K562 (cell line): ENCODE data around the gene ZIC2. TPM values are rescaled to one million over a fixed set of nuclear protein-coding genes. Genes with fewer than 3 reads are reported as not detected.
A peak's percentile ranks its signal among the peaks of the same experiment; 100 is the strongest.

ENCODE experiments used
- ATAC-seq: fragments of 200-7000 bp; cut with Tn5 transposase; 3 replicates; pipeline ENCODE4 v1.9.1; 2020; ENCODE audit warnings: moderate library complexity
- BruUV-seq: library from RNA; stranded (reverse); fragments of 400-500 nt; replicated peaks from 2 replicates; lab custom pipeline; 2021; lab: Mats Ljungman, UMichigan
- CTCF ChIA-PET: fragments of 300-600 bp; formaldehyde crosslinking; extraction: SDS; loops from one replicate; lab custom pipeline; 2021; ENCODE audit warnings: low intra/inter-chr PET ratio; lab: Yijun Ruan, JAX
- POLR2A ChIA-PET: fragments of 300-600, 350-650 bp; sonication (Branson Sonifier 250); formaldehyde crosslinking; extraction: SDS; loops from one replicate; lab custom pipeline; 2021; ENCODE audit warnings: antibody characterized with exemption, inconsistent platforms; lab: Yijun Ruan, JAX
- DNase-seq, 4 experiments: peaks; one replicate each; pipeline versions ENCODE4 v3.0.0 to v3.0.0-alpha.2; 2011 to 2018; ENCODE audit warnings: low spot score in 3 of 4, mixed read lengths in 3 of 4; ENCODE audit errors: extremely low read depth in 1 of 4
- FAIRE-seq: peaks from 2 replicates; lab custom pipeline; 2011; peaks lifted over from hg19 to GRCh38; lab: Jason Lieb, UNC
- H2AFZ ChIP-seq: 2 replicates; pipeline ENCODE4 v1.6.0; 2011; ENCODE audit warnings: low read depth, low read length, control low read depth, inconsistent platforms
- H3K27ac ChIP-seq: fragments of 200-600 bp; 3 replicates; pipeline ENCODE4 v1.8.0; 2011; ENCODE audit warnings: low read depth, mild to moderate bottlenecking, control low read depth, inconsistent platforms, low read length, moderate library complexity, mixed read lengths; ENCODE audit errors: extremely low read depth
- H3K27me3 ChIP-seq, 2 experiments: fragments of 300-600 bp in 1 of 2; 2 replicates in 1 of 2; 3 replicates in 1 of 2; pipeline versions ENCODE4 v1.6.0 to v1.8.0; 2011; ENCODE audit warnings: inconsistent platforms in 2 of 2, low read length in 2 of 2, mild to moderate bottlenecking in 1 of 2, mixed read lengths in 1 of 2, moderate library complexity in 1 of 2; ENCODE audit not compliant: control insufficient read depth in 2 of 2, insufficient read depth in 2 of 2
- H3K36me3 ChIP-seq: fragments of 300-600 bp; 3 replicates; pipeline ENCODE4 v1.8.0; 2011; ENCODE audit warnings: mild to moderate bottlenecking, low read length, inconsistent platforms; ENCODE audit not compliant: control insufficient read depth, insufficient read depth
- H3K4me1 ChIP-seq, 2 experiments: fragments of 200-600 bp in 1 of 2; replicated peaks in 1 of 2; 2 replicates in 1 of 2; 3 replicates in 1 of 2; pipeline versions ENCODE4 v1.5.1 to v1.8.0; 2011; ENCODE audit warnings: inconsistent platforms in 2 of 2, low read length in 2 of 2, mild to moderate bottlenecking in 1 of 2, mixed read lengths in 1 of 2, moderate library complexity in 1 of 2; ENCODE audit not compliant: control insufficient read depth in 2 of 2, insufficient read depth in 2 of 2
- H3K4me2 ChIP-seq: 2 replicates; pipeline ENCODE4 v1.6.1; 2011; ENCODE audit warnings: low read length, control low read depth, inconsistent platforms, mixed read lengths; ENCODE audit not compliant: insufficient read depth
- H3K4me3 ChIP-seq: fragments of 200-600 bp; sonication (generic), shearing (Covaris generic); 2 replicates; pipeline ENCODE4 v1.5.1; 2016; ENCODE audit warnings: control low read depth, inconsistent platforms
- H3K79me2 ChIP-seq: fragments of 200-600 bp; 3 replicates; pipeline ENCODE4 v1.8.0; 2011; ENCODE audit warnings: low read length, inconsistent platforms; ENCODE audit not compliant: control insufficient read depth, insufficient read depth
- H3K9ac ChIP-seq, 2 experiments: 2 replicates each; pipeline versions ENCODE4 v1.6.0 to v1.6.1; 2011; ENCODE audit warnings: low read depth in 2 of 2, low read length in 2 of 2, control low read depth in 1 of 2, inconsistent platforms in 1 of 2, mild to moderate bottlenecking in 1 of 2, mixed read lengths in 1 of 2; ENCODE audit not compliant: insufficient read depth in 1 of 2
- H3K9me1 ChIP-seq: one replicate; pipeline ENCODE4 v1.6.0; 2011; ENCODE audit warnings: inconsistent platforms, mild to moderate bottlenecking, low read length, moderate library complexity; ENCODE audit not compliant: control insufficient read depth, insufficient read depth
- H3K9me3 ChIP-seq: replicated peaks from 2 replicates; pipeline ENCODE4 v1.5.1; 2011; ENCODE audit warnings: low read depth, low read length, inconsistent platforms; ENCODE audit not compliant: control insufficient read depth, insufficient read depth
- H4K20me1 ChIP-seq: replicated peaks from 2 replicates; pipeline ENCODE4 v1.6.1; 2011; ENCODE audit warnings: low read length, inconsistent platforms, mixed read lengths; ENCODE audit not compliant: control insufficient read depth, insufficient read depth
- CAMTA2 ChIP-seq: fragments of 250-450 bp; sonication (Bioruptor Pico); conservative IDR thresholded peaks from 2 replicates; pipeline ENCODE4 v1.5.1; 2022
- NR2C1 ChIP-seq, 2 experiments: fragments of 450-650 bp; IDR thresholded peaks; 2 replicates each; pipeline ENCODE4 v1.6.1; 2017; ENCODE audit warnings: mild to moderate bottlenecking in 2 of 2, antibody characterized with exemption in 1 of 2, inconsistent platforms in 1 of 2, missing compliant biosample characterization in 1 of 2, missing genetic modification characterization in 1 of 2
- NR4A1 ChIP-seq, 2 experiments: fragments of 250-450 bp in 1 of 2; fragments of 450-650 bp in 1 of 2; sonication (Bioruptor Pico) in 1 of 2; IDR thresholded peaks; 2 replicates each; pipeline versions ENCODE4 v1.4.0 to v1.6.1; 2016 to 2020; ENCODE audit warnings: mild to moderate bottlenecking in 2 of 2, missing compliant biosample characterization in 1 of 2, missing genetic modification characterization in 1 of 2, moderate library complexity in 1 of 2
- SAFB ChIP-seq: fragments of 200-400 bp; formaldehyde crosslinking; IDR thresholded peaks from 2 replicates; pipeline ENCODE4 v1.6.1; 2017; ENCODE audit warnings: low read depth, low read length, borderline replicate concordance
- SAFB2 ChIP-seq: fragments of 200-400 bp; formaldehyde crosslinking; IDR thresholded peaks from 2 replicates; pipeline ENCODE4 v1.6.1; 2018; ENCODE audit warnings: borderline replicate concordance, low read length, low read depth, moderate library complexity; ENCODE audit not compliant: severe bottlenecking
- SRSF9 ChIP-seq: fragments of 200-400 bp; formaldehyde crosslinking; IDR thresholded peaks from 2 replicates; pipeline ENCODE4 v1.6.1; 2017; ENCODE audit warnings: low read depth, low read length, borderline replicate concordance
- ZNF121 ChIP-seq: sonication (generic); formaldehyde crosslinking; conservative IDR thresholded peaks from 2 replicates; pipeline ENCODE4 v1.8.0; 2022; ENCODE audit warnings: missing genetic modification reagents
- WGBS: fragments of 100-300 bp; shearing (Covaris generic); methylation state at CpG from one replicate; pipeline ENCODE4 v1.1.6; 2016; ENCODE audit warnings: low coverage, mixed read lengths; ENCODE audit not compliant: insufficient coverage; ENCODE audit errors: missing lambda C conversion rate; 5-methylcytosine and 5-hydroxymethylcytosine counted together
- in situ Hi-C: fragments of 300-500 bp; cut with MboI; formaldehyde crosslinking; loops from 4 replicates; pipeline ENCODE4 v1.15.0; 2018; ENCODE audit warnings: inconsistent platforms, mixed read lengths
- intact Hi-C: fragments of 100-400 bp; cut with micrococcal nuclease; formaldehyde crosslinking; loops from 2 replicates; pipeline ENCODE4 v1.14.2; 2022
- polyA plus RNA-seq, 8 experiments: library from polyadenylated mRNA; depleted of rRNA in 4 of 8; stranded (reverse) in 5 of 8; unstranded in 3 of 8; fragments of >200 nt; fragmentation: Nextera tagmentation in 2 of 8; fragmentation: Illumina TruSeq in 1 of 8; extraction: Ambion mirVana in 2 of 8; extraction: Trizol in 1 of 8; gene quantifications; 2 replicates each; pipeline versions ENCODE4 v1.2.1 to v1.2.3, GENCODE V29; 2011 to 2014; ENCODE audit warnings: inconsistent platforms in 1 of 8, missing spikeins in 1 of 8
- total RNA-seq, 7 experiments: library from RNA; depleted of rRNA in 6 of 7; stranded (reverse); fragments of >200 nt in 6 of 7; fragmentation: Illumina TruSeq in 2 of 7; extraction: Trizol in 2 of 7; gene quantifications; 2 replicates each; pipeline versions ENCODE4 v1.2.1 to v1.2.3, GENCODE V29; 2011 to 2021; ENCODE audit warnings: low replicate concordance in 1 of 7
- TF ChIP-seq, protein P1 (sequence below), 2 experiments: fragments of 250-450 bp in 1 of 2; fragments of 450-650 bp in 1 of 2; sonication (Bioruptor Pico) in 1 of 2; IDR thresholded peaks; 2 replicates each; pipeline versions ENCODE4 v1.6.1 to v1.8.0; 2016 to 2021; ENCODE audit warnings: mild to moderate bottlenecking in 2 of 2, moderate library complexity in 2 of 2, missing compliant biosample characterization in 1 of 2, missing genetic modification characterization in 1 of 2
- TF ChIP-seq, protein P2 (sequence below): fragments of 200-400 bp; formaldehyde crosslinking; IDR thresholded peaks from 2 replicates; pipeline ENCODE4 v1.6.1; 2017; ENCODE audit warnings: mild to moderate bottlenecking, low read depth, low read length, moderate library complexity
- TF ChIP-seq, protein P3 (sequence below): fragments of 250-450 bp; sonication (Bioruptor Pico); IDR thresholded peaks from 2 replicates; pipeline ENCODE4 v1.4.0; 2020; ENCODE audit warnings: mild to moderate bottlenecking

Gene ZIC2
- total and polyA plus RNA-seq, 9 of the 15 experiments (the other 6 are each of a cell fraction or from before 2014, with no cell fraction given) = 1.8 to 18.0 (median 4.5) TPM

DNA sequence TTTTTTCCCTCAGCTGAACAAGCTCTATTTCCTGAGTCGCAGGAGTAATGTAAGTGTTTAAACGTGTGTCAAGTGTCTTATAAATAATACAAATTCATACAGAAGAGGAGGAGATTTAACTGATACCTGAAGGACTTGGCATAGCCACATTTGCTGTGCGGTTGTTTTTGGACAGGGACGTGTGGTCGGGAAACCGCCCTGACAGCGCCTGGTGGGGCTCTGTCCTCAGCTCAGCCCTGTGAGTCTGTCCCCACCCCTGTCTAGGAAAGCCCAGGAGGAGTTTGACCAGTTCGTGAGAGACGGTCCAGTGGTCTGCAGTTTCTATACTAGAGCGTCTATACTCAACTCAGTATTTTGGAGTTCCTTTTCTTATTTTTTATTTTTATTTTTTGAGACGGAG lies 16.7 kb downstream of the ZIC2 start:
- H2AFZ ChIP-seq = no peak overlapping the region
- BruUV-seq = no TSS peak
- H3K4me3 ChIP-seq = no peak overlapping the region
- no peaks in the 10 kb centered on the region for H3K79me2 ChIP-seq
- in situ Hi-C loops (no loop called here), intact Hi-C loops (no loop called here)
- H3K9me1 ChIP-seq = no peaks in the 10 kb centered on the region
- H3K4me2 ChIP-seq = no peak overlapping the region
- WGBS = 46% methylated on average over 9 of the region's 11 CpGs
- ATAC-seq (0 out of 3 replicates have a peak, but pooled peaks have one; percentile 28), FAIRE-seq (no peak), DNase-seq (no peak)
- ChIA-PET CTCF (no interaction called here), POLR2A (interaction anchor here (1.0 kb wide), 1 partner anchor 14 kb away, joined by 3 read pairs; no protein-coding TSS in a partner anchor)
- TF ChIP-seq, protein P1, sequence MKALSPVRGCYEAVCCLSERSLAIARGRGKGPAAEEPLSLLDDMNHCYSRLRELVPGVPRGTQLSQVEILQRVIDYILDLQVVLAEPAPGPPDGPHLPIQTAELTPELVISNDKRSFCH (CRISPR knock-in tag; IDR thresholded peaks at IDR 0.05) = no peak
- TF ChIP-seq, protein P1 (tag; IDR thresholded peaks at IDR 0.05) = no peak
- H3K27me3 ChIP-seq = peaks cover 8 to 14% of the 10 kb centered on the region in 2 experiments; a peak in 4 of 5 replicates
- H3K36me3 ChIP-seq = no peaks in the 10 kb centered on the region
- H4K20me1 ChIP-seq = no peaks in the 10 kb centered on the region
- no peak overlapping the region for H3K9ac ChIP-seq
- no peaks in the 10 kb centered on the region for H3K9me3 ChIP-seq
- H3K4me1 ChIP-seq = no peaks in the 10 kb centered on the region
- H3K27ac ChIP-seq = no peak overlapping the region

DNA sequence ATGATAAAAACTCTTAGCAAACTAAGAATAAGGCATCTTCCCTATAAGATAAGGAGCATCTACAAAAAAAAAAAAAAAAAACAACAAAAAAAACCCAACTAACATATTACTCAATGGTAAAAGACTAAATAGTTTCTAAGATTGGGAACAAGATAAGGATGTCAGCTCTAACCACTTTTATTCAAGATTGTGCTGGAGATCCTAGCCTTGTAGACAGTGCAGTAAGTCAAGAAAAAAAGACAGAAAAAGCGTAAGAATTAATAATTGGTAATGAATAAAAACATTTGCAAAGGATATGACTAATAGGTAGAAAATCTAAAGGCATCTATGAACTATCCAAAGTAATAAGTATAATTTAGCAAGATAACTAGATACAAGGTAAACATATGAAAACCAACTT lies 33.0 kb downstream of the ZIC2 start:
- POLR2A ChIA-PET = no interaction called here
- Histone ChIP-seq H3K27me3 (peaks cover 0 to 3% of the 10 kb centered on the region in 2 experiments; a peak in 1 of 5 replicates), H3K9me3 (no peaks in the 10 kb centered on the region), H3K36me3 (no peaks in the 10 kb centered on the region), H2AFZ (no peak overlapping the region), H3K79me2 (no peaks in the 10 kb centered on the region), H3K4me1 (no peaks in the 10 kb centered on the region), H3K9me1 (no peaks in the 10 kb centered on the region), H4K20me1 (no peaks in the 10 kb centered on the region), H3K4me3 (no peak overlapping the region), H3K27ac (no peak overlapping the region), H3K4me2 (no peak overlapping the region), H3K9ac (no peak overlapping the region)
- 0% methylated on average over 1 of the region's 1 CpG for WGBS
- FAIRE-seq = no peak
- intact Hi-C loops (no loop called here), in situ Hi-C loops (no loop called here)
- CTCF ChIA-PET = no interaction called here
- DNase-seq = no peak
- BruUV-seq = no TSS peak
- ATAC-seq = no peak
- TF ChIP-seq, protein P2, sequence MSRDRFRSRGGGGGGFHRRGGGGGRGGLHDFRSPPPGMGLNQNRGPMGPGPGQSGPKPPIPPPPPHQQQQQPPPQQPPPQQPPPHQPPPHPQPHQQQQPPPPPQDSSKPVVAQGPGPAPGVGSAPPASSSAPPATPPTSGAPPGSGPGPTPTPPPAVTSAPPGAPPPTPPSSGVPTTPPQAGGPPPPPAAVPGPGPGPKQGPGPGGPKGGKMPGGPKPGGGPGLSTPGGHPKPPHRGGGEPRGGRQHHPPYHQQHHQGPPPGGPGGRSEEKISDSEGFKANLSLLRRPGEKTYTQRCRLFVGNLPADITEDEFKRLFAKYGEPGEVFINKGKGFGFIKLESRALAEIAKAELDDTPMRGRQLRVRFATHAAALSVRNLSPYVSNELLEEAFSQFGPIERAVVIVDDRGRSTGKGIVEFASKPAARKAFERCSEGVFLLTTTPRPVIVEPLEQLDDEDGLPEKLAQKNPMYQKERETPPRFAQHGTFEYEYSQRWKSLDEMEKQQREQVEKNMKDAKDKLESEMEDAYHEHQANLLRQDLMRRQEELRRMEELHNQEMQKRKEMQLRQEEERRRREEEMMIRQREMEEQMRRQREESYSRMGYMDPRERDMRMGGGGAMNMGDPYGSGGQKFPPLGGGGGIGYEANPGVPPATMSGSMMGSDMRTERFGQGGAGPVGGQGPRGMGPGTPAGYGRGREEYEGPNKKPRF = no peak
- no peak for TF ChIP-seq NR2C1 (IDR thresholded peaks at IDR 0.05)
- no peak for TF ChIP-seq NR2C1 (tag; IDR thresholded peaks at IDR 0.05)
- no peak for TF ChIP-seq CAMTA2 (CRISPR knock-in tag)
- TF ChIP-seq SAFB = no peak
- no peak for TF ChIP-seq NR4A1 (CRISPR knock-in tag; IDR thresholded peaks at IDR 0.05)
- TF ChIP-seq NR4A1 (tag; IDR thresholded peaks at IDR 0.05) = no peak
- TF ChIP-seq SRSF9 = no peak
- TF ChIP-seq, protein P3, sequence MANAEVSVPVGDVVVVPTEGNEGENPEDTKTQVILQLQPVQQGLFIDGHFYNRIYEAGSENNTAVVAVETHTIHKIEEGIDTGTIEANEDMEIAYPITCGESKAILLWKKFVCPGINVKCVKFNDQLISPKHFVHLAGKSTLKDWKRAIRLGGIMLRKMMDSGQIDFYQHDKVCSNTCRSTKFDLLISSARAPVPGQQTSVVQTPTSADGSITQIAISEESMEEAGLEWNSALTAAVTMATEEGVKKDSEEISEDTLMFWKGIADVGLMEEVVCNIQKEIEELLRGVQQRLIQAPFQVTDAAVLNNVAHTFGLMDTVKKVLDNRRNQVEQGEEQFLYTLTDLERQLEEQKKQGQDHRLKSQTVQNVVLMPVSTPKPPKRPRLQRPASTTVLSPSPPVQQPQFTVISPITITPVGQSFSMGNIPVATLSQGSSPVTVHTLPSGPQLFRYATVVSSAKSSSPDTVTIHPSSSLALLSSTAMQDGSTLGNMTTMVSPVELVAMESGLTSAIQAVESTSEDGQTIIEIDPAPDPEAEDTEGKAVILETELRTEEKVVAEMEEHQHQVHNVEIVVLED (CRISPR knock-in tag) = no peak
- TF ChIP-seq SAFB2 = no peak
- TF ChIP-seq ZNF121 = no peak
